IPS-18c (cell line): ENCODE data around the gene MAD2L2.
A peak's percentile ranks its signal among the peaks of the same experiment; 100 is the strongest.

Experiments
- H3K4me3 ChIP-seq: 2 replicates; pipeline ENCODE4 v1.7.0; 2013; ENCODE audit warnings: low read depth, mild to moderate bottlenecking, low read length, moderate library complexity; ENCODE audit not compliant: insufficient read depth
- H3K9me3 ChIP-seq: one replicate; pipeline ENCODE4 v1.6.1; 2013; ENCODE audit warnings: mild to moderate bottlenecking, low read length, moderate library complexity; ENCODE audit not compliant: control insufficient read depth, insufficient read depth

MAD2L2 gene

GRCh38 chr1:11708554-11709350, 27.8 kb upstream of the MAD2L2 start:
- Histone ChIP-seq H3K4me3 (no peak overlapping the region), H3K9me3 (no peaks in the 10 kb centered on the region)

- H3K4me3 ChIP-seq, result no peak overlapping the region
- no peaks in the 10 kb centered on the region for H3K9me3 ChIP-seq
Measured at GRCh38 chr1:11707621-11708276, 26.8 kb upstream of the MAD2L2 start.

- no peaks in the 10 kb centered on the region for H3K9me3 ChIP-seq
- H3K4me3 ChIP-seq, result no peak overlapping the region
Measured at GRCh38 chr1:11706292-11706691, 25.3 kb upstream of the MAD2L2 start.

DNA sequence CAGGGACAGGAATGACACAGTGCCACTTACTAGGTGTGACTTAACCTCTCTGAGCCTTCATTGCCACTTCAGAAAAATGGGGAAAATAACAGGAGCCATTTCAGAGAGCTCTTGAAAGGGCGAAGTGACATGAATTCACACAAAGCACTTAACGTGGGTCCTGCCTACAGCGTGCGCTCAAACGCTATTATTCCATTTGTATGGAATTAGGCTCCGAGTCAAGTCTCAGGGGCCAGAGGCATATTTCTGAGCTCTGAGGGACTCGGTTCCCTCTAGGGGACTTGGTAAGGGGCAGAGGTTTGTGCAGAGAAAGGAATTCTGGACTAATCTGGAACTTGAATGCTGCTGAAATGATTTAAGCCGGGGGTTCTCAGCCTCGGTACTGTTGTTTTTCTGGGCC, 24.6 kb upstream of the MAD2L2 start:
- no peak overlapping the region for H3K4me3 ChIP-seq
- H3K9me3 ChIP-seq, result no peaks in the 10 kb centered on the region

GRCh38 chr1:11704691-11705475, 23.9 kb upstream of the MAD2L2 start:
- H3K4me3 ChIP-seq, result no peak overlapping the region
- no peaks in the 10 kb centered on the region for H3K9me3 ChIP-seq

- Histone ChIP-seq H3K9me3 (no peaks in the 10 kb centered on the region), H3K4me3 (no peak overlapping the region)
Measured at GRCh38 chr1:11704194-11704529, 23.2 kb upstream of the MAD2L2 start.

GRCh38 chr1:11703357-11704193, 22.6 kb upstream of the MAD2L2 start:
- H3K4me3 ChIP-seq, result no peak overlapping the region
- H3K9me3 ChIP-seq, result no peaks in the 10 kb centered on the region

DNA sequence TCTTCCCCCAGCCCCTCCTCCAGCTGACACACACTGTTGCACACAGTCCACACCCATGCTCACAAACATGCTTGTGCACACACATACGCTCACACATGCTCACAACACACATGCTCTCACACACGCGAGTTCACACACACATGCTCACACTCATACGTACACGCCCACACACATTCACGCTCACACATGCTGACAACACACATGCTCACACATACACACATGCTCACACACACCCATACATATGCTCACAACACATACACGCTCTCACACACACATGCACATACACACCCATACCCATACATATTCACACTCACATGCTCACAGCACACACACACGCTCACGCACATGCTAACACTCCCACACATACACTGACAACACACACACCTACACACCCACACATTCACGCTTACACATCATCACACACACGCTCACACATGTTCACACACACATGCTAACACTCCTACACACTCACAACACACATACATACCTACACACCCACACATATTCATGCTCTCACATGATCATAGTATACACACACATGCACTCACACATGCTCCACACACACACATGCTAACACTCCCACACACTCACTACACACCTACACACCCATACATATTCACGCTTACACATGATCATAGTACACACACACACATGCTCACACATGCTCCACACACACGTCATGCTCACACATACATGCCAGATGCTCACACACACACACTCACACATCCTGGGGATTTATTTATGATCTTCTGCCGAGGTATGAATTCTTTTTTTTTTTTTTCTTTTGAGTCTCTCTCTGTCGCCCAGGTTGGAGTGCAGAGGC, 21.2 kb upstream of the MAD2L2 start:
- no peak overlapping the region for H3K4me3 ChIP-seq
- no peaks in the 10 kb centered on the region for H3K9me3 ChIP-seq

GRCh38 chr1:11701551-11701961, 20.6 kb upstream of the MAD2L2 start:
- no peaks in the 10 kb centered on the region for H3K9me3 ChIP-seq
- no peak overlapping the region for H3K4me3 ChIP-seq

GRCh38 chr1:11700601-11701467, 19.9 kb upstream of the MAD2L2 start:
- H3K4me3 ChIP-seq, result 0 out of 2 replicates have a peak overlapping the region, but pooled peaks have one; percentile 9
- H3K9me3 ChIP-seq, result no peaks in the 10 kb centered on the region

DNA sequence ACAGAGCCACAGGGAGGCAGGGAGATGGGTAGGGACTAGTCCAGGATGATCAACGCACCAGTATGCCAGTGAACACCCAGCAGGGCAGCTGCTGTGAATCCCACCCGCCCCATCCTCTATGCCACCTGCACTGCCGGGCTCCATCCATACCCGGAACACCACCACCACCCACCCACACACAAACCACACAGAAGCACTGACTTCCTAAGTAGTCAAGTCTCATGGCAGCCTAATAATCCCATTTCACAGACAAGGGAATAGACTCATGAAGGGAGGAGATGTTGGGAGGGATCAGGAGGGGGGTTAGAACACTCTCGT, 16.9 kb upstream of the MAD2L2 start:
- no peak overlapping the region for H3K4me3 ChIP-seq

GRCh38 chr1:11697188-11697892, 16.4 kb upstream of the MAD2L2 start:
- Histone ChIP-seq H3K4me3 (no peak overlapping the region), H3K9me3 (no peaks in the 10 kb centered on the region)

More for the DNA sequence above, 16.9 kb upstream of the MAD2L2 start:
- no peaks in the 10 kb centered on the region for H3K9me3 ChIP-seq

DNA sequence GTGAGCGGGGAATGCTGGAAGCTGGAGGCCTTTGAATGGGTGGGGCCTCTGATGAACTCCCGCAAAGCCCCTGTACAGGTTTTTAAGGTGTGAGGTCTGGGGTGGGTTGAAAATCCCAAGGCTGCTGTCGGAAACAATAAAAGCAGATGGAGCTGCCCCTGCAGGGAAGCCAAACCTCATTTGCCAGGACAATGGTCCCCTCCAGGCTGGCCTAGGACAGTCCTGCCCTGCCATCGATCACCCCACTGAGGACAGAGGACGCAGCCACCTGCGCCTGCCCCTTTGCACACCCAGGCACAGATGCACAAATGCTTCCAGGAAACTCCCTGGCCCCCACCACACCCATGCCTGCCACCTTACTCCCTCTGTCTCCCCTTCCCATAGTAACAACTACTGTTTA, 14.9 kb upstream of the MAD2L2 start:
- no peaks in the 10 kb centered on the region for H3K9me3 ChIP-seq
- H3K4me3 ChIP-seq, result no peak overlapping the region

- H3K9me3 ChIP-seq, result no peaks in the 10 kb centered on the region
- 0 out of 2 replicates have a peak overlapping the region, but pooled peaks have one; percentile 96 for H3K4me3 ChIP-seq
Measured at GRCh38 chr1:11693917-11694316, 13.0 kb upstream of the MAD2L2 start.

DNA sequence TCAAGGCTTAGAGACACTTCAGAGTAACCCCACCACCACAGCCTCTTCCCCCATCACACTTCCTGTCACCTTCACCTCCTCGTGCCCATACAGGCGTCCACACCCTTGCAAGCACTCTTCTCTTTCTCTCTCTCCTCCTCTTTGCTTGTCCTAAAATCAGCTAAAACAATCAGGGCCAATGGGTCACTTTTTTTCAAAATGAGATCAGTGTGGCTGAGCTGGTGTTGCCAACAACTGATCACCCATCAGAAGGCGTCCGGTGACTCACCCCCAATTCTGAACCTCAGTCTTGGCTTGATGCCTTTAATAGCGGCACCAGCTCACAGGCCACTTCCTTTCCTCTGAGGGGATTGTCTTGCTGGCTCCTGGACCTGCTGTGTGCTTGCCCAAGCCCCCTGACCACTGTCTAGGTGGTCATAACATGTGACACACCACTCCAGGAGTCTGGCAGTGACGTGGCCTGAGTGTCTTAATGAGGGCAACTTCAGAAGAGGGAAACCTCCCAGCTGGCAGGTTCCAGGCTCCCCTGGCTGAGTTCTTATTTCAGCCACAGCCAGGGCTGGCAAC, 12.2 kb upstream of the MAD2L2 start:
- Histone ChIP-seq H3K4me3 (peak overlapping the region; percentile 96), H3K9me3 (no peaks in the 10 kb centered on the region)
